Colon (tissue), 2 donors: ENCODE results near the gene ARHGEF7.

Experiments used
- FAIRE-seq: peaks from 2 replicates; lab custom pipeline; 2012; peaks lifted over from hg19 to GRCh38; lab: Jason Lieb, UNC
- donor health status: control.
- donor health status: control.

Gene ARHGEF7

DNA sequence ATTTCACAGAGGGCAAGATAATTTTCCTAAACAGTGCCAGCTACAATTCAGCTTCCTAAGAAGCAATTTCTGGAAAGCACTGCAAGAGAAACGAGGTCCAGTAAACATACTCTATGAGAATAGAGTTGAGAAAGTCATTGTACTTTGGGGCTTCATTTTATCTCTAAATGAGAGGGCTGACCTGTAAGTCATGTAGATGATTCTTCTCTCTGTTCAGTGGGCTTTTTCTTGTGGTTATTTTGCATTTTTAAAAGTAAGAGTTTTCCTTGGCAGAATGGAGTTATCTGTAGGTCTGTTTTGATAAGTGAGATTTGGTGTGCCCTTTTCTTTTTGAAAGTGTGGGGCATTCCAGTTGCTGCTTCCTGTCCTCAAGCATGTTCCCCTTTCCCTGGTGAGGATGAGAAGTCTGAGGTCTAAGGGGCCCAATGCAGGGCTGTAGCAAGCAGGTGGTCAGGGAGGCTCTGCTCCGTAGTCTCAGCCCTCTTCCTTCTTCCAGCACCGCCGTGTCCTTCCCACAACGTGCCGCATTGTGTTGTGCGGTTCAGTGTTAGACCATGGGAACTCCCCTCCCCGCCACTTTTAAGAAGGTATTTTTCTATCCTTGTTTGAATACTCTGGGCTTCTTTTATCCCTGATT, 86.3 kb downstream of the ARHGEF7 start:
- no peak for FAIRE-seq

DNA sequence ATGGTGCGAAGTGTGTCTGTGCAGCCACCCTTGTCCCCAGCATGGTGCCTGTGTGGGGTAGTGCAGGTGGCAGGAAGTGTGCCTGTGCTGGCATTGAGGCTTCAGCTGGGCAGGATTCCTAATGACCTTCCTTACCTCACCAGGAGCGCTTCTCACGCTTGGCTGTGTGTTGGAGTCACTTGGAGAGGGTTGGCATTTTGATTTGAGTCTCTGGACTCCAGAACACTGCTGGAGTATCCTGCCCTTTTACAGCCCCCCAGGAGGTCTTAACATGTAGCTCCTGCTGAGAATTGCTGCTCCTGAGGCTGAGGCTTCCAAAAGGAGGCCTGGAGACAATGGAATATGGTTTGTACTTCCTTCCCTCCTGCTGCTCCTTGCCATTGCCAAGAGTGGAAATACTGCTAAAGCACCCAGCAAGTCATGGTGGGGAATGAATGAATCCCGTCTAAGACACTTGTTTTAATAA, 87.1 kb downstream of the ARHGEF7 start:
- no peak for FAIRE-seq

DNA sequence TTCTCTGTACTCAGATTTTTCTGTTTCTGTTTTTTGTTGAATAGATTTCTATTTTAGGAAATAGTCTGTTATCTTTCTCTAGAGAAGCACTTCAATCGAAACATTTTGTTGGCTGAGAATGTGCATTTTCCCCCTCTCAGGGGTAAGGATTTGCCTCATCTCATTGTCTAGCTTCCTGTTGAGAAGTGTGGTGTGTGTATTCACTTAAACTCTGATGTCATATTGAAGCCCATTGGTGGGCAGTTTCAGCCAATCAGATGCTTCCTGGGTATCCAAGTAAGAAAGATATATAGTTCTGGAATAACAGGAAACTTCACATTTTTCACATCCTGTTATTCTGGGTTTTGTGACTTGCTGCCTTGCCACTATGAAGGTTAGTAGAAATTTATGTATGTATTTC, 87.6 kb downstream of the ARHGEF7 start:
- no peak for FAIRE-seq

DNA sequence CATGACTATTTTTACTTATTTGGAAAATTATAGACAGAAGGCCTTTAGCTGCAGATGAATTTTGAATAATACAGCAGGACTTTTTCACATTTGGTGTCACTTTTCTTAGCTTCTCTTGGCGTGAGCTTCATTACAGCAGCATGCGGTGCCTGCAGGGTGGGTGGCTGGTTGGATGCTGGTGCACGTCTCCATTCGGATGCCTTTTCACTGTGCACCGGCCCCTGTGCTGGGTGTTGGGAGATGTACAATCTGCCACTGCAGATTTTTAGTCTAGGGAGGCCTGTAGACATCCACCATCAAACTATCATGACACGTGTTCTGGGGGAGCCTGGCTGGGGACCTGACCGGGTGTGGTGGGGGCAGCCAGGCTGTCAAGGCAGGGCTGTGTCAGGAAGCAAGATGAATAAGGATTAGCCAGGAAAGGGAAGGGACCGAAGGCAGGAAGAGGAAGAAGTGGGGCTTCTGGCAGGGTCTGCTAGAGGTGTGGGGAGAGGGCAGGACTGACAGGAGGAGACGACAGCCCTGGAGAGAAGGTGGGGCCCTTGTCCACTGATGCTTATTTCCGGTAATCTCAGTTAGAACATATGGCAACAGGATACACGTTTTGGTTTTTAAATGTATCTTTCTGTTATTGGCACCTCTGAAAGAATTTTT, 88.8 kb downstream of the ARHGEF7 start:
- FAIRE-seq, result no peak

DNA sequence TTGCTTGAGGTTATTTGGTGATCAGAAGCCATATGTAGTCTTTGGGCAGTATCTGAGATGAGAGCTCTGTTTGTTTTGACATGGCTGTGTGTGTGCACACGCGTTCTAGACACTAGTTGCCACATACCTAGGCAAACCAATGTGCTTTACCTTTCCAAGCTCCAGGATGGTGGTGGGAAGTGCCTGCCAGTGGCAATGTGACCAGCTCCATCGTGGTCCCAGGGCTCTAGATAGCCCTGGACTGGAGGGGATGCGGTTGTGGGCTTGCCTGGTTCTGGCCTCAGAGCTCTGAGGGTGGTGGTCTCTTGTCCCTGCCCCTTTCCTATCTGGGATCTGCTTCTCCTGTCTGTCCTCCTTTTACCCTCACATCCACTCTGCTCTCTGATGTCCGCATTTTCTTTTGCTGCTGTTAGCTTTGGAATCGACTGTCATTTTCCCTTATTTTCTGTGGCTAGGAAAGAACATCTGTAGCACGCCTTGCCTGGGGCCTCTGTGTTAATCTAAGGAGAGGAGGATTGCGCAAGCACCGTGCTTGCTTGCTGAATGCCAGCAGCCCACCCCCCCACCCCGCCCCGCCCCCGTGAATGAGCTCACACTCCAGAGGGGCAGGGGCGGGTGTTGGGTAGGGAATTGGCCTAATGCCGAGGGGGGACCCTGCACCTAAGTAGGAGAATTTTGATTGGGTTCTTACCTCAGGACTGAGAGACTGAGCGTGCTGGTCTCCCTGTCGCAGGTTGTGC, 89.5 kb downstream of the ARHGEF7 start:
- no peak for FAIRE-seq

DNA sequence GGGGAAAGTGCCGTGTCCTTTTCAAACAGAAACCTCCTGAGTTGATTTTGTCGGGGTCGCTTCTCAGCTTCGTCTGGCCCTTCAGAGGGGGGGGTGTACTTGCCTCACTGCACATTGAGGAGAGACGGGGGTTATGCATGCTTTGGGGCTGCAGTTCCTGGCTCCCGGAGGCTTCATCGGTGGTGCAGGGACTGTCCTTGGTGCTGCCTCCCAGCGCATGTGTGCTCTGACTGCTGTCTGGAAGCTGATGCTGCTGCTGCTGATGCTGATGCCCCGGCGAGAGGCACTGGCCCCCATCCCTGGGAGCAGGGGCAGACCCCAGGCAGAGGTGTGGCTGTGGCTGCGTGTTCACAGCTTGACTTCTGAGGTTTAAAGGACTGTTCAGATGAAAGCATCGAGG, 91.0 kb downstream of the ARHGEF7 start:
- FAIRE-seq, result no peak

DNA sequence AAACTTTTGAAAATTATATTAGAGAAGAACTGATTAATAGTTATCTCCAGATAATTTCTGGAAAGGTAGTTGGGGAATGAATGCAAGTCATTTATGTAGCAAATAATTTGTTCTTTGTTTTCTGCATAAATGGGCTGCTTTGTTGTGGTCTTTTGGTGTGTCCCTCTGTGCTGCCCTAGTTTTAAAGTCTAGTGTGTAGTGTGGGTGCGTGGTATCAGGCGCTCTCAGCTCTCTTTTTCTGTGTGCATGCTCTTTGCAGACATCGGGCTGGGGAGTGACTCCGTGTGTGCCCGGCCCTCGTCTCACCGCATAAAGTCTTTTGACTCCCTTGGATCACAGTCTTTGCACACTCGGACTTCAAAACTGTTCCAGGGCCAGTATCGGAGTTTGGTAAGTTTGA, 94.5 kb downstream of the ARHGEF7 start:
- no peak for FAIRE-seq

DNA sequence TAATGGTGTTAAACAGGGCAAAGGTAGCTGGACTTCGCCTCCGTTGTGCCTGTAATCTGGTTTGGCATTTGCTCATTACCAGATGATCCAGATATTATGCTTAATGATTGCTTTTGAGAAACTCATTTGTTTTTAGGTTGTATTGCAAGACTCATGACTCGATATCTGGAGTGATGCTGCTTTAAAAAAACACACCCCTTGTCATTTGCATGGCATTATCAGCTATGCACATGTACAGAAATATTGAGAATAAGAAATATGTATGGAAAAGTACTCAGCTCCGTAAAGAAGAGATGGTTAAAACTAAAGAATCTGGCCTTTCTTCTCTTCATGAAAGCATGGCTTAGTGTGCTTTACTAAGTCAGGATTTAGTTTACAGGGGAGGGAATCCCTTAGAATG, 95.0 kb downstream of the ARHGEF7 start:
- FAIRE-seq, result no peak

DNA sequence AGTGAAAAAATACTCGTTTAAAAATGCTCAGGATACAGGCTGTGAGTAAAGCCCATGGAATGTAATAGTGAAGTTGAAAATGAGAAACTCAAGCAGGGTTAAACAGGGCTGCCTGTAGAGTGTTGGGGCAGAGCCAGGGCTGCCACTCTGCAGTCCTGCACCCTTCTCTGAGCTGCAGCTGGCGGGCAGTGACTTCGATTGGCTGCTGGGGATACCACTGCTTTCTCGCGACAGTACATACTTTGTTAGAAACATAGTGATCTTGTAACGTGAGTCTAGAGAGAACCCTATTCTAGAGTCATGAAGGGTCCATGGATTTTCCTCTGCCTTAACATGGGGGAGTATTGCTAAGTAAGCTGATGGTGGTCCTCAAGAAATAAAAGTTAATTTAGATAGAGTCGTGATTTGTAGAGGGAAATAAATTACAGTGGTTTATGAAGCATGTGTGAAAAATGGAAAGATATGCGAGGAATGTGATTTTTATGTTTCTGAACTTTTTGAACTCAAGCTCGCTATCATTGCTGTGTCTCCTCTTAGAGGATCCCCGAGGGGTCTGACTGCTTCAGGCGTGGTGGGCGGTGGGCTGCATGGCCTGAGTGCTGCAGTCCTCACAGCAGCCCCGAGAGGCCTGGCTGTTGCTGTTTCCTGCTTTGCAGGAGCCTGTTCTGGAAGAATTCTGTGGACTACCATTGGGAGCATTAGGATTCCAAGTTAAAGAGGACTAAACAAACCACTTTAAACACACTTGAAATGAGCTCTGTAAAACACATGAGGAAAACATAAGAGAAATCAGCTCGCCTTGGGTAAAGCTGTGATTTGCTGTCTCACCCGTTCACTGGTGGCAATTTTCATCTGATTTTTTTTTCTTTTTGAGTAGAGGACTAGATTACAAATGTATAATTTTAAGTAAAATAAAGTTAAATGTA, 95.7 kb downstream of the ARHGEF7 start:
- no peak for FAIRE-seq

DNA sequence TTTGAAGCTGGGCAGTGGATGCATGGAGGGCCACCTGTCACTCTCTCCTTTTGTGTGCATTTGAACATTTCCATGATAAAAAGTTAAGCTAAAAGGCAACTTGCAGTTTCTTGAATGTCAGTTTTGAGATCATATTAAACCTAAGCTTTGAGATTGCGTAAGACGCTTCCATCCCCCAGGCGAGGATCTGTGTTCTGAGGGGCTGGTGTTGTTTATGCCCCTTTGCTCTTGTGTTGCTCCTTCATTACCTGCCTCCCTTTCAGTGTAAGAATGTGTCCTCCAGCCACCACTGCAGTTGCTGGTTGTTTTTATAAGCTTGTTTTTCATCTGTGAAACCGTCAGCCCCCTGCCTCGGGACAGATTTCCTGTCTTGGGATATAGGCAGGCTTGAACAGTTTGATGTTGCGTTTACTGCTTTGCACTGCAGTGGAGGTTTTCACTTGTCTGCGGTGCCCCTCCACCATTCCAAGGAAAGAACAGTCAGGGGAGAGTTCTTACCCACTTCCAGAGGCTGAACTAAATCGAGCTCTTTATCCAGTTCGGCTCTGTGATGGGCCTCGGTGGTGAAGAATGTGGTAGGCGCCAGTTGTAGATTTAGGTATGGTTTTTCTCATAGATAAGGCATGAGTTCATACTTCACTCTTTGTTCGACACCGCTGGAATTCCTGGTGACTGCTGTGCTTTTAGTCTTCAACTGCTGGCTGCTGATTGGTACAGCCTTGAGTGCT, 96.8 kb downstream of the ARHGEF7 start:
- no peak for FAIRE-seq

DNA sequence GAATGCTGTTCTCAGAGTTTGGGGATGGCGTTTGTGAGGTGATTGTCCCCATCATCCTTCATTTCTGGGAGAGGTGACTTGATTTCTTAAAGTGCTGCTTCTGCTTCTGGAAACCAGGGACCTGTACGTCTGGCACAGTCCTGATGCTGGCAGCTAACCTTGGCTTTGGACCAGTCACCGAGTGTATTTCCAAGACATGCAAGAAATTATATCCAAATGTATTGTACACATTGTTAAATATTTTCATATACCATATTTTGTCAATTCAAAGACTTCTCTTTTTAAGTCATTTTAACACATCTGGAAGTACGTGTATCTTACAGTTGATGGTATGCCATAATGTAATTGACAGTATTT, 97.4 kb downstream of the ARHGEF7 start:
- FAIRE-seq, result no peak

DNA sequence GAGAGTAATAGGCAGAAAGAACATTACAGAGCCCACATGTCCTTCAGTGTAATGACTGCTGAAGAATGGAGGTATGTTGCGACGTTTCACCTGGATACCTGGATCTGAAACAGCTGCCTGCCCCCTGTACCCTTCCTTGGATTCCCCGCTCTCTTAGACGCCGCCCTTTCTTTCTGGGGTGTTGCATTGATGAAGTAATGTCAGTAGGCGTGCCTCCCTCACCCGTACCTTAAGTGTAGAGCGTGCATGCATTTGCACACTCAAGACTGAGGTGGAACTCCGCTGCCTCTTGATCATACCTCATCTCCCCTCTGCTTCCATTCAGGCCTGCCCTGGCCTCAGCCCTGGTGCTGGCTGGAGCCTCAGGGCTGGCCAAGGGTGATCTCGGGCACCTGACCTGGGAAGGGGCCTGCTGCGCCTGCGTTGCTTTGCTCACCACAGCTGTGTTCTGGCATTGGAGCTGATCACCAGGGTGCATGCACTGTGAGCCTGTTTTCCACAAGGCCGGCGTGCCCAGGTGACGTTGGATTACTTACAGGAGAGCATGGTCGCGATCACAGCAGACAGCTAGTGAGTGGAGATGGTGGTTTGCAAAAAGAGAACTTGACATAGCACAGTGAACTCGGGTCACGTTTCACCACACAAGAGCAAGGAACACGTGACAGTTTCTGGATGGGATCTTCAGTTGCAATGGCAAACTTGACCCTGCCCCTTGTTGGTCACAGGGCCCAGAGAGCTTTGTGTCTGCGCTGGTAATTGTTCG, 99.0 kb downstream of the ARHGEF7 start:
- no peak for FAIRE-seq

DNA sequence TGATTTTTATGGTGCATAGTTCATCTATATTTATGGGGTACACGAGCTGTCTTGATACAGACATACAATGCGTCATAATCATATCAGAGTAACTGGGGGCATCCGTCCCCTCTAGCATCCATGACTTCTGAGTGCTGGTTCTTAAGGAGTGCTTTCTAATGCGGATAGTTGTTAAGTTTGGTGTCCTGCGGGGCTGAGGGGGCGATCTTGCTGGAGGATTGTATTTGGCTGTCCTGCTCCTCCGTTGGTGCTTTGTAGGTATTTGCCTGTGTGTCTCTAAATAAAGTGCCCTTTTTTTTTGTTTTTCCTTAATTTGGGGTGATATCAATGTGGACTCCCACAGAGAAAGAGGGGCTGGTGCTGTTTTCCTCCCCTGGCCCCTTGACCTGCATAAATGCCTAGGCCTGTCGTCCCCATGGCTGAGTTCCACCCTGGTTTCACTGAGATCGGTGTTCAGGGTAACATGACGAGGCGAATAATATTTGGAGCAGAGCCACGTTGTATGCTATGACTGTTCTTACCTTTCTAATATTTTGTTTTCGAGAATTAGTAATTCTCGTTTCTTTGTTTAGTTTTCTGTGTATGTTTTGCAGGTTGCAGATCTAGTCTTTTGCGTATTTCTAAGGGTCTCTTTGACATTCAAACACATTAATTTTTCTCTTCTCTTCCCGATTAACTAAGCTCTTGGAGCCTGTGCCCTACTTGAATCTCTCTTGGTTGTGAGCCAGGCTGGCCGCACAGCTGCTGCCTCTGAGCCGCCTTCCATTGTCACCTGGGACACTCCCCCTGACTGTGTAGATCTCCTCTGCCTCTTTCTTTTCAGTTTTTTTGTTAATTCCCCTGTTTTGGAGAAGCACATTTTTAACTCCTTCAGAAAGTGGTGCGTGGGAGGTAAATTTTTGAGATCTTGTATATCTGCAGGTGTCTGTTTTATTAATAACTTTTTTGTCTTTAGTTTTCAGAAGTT, 100.3 kb downstream of the ARHGEF7 start:
- FAIRE-seq, result no peak

DNA sequence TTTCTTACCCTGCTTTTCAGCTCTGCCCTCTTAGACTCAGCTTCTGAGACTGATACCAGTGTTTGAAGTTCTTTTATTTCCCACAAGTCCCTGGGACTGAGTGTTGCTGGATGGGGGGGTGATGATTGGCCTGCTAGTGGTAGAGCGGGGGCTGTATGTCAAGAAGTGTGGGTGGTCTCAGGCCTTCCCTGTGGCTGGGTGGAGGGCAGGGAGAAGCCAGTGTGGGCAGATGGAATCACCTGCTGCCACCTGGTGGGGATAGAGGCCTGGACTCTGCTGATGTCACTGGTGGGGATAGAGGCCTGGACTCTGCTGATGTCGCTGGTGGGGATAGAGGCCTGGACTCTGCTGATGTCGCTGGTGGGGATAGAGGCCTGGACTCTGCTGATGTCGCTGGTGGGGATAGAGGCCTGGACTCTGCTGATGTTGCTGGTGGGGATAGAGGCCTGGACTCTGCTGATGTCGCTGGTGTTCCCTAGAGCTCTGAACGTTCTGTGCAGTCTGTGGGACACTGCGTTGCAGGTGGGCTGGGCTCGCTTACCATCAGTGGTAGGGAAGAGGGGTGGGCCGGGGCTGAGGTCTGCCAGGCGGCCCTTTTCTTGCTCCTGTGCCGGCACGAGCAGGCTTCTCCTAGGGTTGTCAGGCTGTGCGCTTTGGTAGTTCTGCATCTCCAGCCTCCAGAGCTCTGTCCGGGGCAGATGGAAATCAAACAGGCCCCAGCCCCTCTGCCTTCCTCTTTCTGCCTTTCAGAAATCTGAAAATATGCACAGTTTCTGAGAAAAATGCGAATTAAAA, 101.3 kb downstream of the ARHGEF7 start:
- no peak for FAIRE-seq

DNA sequence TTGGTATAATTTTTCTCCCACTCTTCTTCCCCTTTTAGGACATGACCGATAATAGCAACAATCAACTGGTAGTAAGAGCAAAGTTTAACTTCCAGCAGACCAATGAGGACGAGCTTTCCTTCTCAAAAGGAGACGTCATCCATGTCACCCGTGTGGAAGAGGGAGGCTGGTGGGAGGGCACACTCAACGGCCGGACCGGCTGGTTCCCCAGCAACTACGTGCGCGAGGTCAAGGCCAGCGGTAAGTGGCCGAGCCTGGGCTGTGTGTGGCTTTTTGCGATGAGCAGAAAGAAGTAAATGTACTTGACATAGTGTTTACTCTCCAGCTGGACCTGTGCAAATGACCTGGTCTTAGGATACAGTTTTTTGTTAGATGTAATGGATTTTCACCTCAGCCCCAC, 102.5 kb downstream of the ARHGEF7 start:
- FAIRE-seq, result no peak

DNA sequence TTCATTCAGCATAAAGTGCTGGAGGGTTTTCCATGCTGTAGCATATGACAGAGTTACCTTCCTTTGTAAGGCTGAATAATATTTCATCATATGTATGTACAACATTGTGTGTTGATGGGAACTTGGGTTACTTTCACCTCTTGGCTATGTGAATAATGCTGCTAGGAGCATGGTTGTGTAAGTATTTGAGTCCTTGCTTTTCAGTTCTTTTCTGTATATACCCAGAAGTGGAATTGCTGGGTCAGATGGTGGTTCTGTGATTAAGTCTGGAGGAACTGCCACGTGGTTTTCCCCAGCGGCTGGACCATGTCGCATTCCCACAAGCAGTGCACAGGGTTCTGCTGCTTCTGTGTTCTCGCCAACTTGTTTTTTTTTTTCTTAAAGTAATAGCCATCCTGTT, 104.2 kb downstream of the ARHGEF7 start:
- no peak for FAIRE-seq

DNA sequence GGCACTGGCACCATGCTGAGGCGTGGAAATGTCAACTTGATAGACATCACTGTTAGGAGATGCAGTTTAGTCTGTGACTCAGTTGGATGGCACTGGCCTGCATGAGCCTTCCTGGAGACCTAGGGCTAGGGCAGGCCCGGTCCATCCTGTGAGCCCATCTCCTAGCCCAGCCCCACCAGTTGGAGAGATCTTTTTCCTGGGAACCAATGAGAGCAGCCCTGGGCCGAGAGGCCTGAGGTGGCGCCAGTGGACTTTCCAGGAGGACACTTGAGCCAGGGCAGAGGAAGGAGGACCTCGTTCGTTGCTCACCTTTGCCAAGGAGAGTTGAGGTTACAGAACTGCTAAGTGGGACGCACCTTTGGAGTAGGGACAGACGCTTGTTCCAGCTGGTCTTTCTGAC, 104.8 kb downstream of the ARHGEF7 start:
- FAIRE-seq, result no peak

DNA sequence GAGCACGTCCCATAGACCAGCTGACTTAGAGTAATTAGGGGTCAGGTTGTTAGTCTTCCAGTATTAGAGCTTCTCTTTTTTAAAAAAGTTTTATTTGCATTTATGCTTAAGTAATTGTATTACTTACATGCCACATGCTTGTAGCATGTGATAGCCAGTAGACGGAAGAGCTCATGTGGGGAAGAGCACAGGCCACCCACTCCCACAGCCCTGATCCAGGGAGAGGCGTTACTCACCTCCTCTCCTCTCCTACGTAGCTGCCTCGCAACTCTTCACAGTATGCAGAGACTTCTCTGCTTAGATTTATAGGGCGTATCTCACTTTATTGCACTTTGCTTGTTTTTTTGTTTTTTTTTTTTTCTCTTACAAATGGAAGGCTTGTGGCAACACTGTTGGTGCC, 110.1 kb downstream of the ARHGEF7 start:
- no peak for FAIRE-seq
